DOHH2 (cell line): ENCODE measurements around the gene UMODL1.

Experiments
- EZH2phosphoT487 ChIP-seq: fragments of 200-600 bp; sonication (generic); IDR thresholded peaks from 2 replicates; pipeline ENCODE4 v1.6.1; 2017; ENCODE audit warnings: borderline replicate concordance, mild to moderate bottlenecking, antibody characterized with exemption, low read length, moderate library complexity, mixed read lengths
- TF ChIP-seq, protein P1 (sequence below): fragments of 200-600 bp; sonication (generic); IDR thresholded peaks from one replicate; pipeline ENCODE4 v1.5.1; 2014; ENCODE audit warnings: antibody characterized with exemption, mild to moderate bottlenecking, low read depth, low read length; ENCODE audit not compliant: poor library complexity, severe bottlenecking

DNA sequence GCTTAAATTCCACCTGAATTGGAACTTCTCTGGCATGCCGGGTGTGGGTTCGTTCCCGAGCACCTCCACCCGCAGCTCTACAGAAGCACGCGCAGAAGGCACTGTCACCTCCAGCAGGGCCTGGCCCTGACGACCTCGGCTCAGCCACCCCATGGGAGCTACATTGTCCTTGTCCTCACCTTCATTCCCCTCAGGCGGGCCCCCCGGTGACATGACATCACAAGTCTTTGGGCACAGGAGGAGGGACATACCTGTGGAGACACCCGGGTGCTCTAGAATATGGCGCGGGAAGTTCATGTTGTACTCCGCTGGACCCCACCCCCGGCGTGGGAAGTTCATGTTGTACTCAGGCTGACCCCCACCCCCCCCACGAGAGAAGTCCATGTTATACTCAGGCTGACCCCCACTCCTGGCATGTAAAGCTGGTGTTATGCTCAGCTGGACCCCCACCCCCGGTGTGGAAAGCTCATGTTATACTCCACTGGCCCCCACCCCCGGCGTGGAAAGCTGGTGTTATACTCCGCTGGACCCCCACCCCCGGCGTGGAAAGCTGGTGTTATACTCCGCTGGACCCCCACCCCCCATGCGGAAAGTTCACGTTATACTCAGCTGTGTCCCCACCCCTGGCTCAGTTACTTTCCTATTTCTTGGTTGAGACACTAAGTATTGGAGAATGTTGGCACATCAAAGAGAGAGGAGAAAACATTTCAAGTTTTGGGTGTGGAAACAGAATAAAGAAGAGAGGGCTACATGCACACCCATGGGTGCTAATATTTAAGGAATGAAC is 37.6 kb downstream of the UMODL1 start:
- TF ChIP-seq, protein P1, sequence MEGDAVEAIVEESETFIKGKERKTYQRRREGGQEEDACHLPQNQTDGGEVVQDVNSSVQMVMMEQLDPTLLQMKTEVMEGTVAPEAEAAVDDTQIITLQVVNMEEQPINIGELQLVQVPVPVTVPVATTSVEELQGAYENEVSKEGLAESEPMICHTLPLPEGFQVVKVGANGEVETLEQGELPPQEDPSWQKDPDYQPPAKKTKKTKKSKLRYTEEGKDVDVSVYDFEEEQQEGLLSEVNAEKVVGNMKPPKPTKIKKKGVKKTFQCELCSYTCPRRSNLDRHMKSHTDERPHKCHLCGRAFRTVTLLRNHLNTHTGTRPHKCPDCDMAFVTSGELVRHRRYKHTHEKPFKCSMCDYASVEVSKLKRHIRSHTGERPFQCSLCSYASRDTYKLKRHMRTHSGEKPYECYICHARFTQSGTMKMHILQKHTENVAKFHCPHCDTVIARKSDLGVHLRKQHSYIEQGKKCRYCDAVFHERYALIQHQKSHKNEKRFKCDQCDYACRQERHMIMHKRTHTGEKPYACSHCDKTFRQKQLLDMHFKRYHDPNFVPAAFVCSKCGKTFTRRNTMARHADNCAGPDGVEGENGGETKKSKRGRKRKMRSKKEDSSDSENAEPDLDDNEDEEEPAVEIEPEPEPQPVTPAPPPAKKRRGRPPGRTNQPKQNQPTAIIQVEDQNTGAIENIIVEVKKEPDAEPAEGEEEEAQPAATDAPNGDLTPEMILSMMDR = no peak
- no peak for TF ChIP-seq EZH2phosphoT487
